ENCODE data around the gene SLC22A31. TPM values are rescaled to one million over a fixed set of nuclear protein-coding genes. Genes with fewer than 3 reads are reported as not detected.

Gene SLC22A31
- polyA plus RNA-seq, 1 of the 3 experiments (the other 2 are of a cell fraction) = 0.07 TPM

DNA sequence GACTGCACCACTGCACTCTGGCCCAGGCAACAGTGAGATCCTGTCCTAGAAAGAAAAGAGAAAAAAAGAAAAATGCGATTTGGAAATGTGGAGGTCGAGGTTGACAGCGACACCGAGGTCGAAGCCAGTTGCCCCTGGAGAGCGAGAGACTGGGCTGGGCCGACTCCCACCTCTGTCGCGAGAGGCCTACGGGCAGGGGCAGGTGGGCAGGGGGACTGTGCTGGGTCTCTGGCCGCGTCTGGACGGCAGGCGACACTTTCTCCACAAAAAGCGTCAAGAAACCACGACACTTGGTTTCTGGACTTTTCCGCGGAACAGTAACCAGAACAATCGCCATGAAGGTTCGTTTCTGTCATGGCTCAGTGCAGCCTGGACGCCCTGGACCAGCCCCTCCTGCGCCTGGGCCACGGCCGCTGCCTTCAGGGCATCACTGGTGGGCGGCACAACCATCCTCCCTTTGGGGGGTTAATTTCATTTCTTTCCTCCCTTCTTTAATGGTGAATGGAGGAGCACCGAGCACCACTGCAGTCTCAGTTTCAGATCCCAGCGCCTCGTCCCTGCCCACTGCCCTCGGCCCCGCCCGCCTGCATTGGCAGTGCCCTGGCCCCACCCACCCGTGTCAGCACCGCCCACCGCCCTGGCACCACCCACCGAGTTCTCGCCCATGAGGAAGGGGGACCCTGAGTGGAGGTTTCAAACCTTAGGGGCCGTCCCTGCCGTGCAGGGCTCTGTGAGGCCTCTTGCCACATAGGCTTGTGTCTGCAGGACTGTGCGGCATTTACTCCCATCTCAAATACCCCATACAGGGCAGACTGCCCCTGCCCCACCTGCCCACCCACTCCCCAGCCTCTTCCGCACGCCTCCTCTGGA is 47.3 kb downstream of the SLC22A31 start:
- POLR2A ChIA-PET = no interaction called here
- WGBS (ENCODE audit: low lambda C conversion rate) = 93% methylated on average over 36 of the region's 41 CpGs
- CTCF ChIA-PET = no interaction called here
- H3K4me3 ChIP-seq (ENCODE audit: low read depth in 2 of 2, low read length in 1 of 2) = no peak overlapping the region
- peaks cover 0 to 59% of the 10 kb centered on the region in 2 experiments; a peak in 1 of 4 replicates for H3K4me1 ChIP-seq (ENCODE audit: control insufficient read depth in 1 of 2, insufficient read depth in 2 of 2, low read depth in 1 of 2, low read length in 1 of 2)
- no peaks in the 10 kb centered on the region for H4K20me1 ChIP-seq (ENCODE audit: insufficient read depth)
- no peaks in the 10 kb centered on the region for H3K27me3 ChIP-seq (ENCODE audit: insufficient read depth)
- H3K9me3 ChIP-seq = no peaks in the 10 kb centered on the region
- H3K9ac ChIP-seq = no peak overlapping the region
- H3K4me2 ChIP-seq = no peak overlapping the region
- peaks cover 11% of the 10 kb centered on the region for H3F3A ChIP-seq (replicated peaks; ENCODE audit: insufficient read depth)
- no peak overlapping the region for H2AFZ ChIP-seq (ENCODE audit: low read depth)
- peak overlapping the region in 1 of 2 experiments; percentile 1; a peak in 1 of 4 replicates for H3K27ac ChIP-seq (ENCODE audit: low read depth in 2 of 2, low read length in 1 of 2)
- DNase-seq = no peak
- TF ChIP-seq EP300 (IDR thresholded peaks at IDR 0.05; ENCODE audit: borderline replicate concordance in 1 of 2, low read depth in 1 of 2, low read length in 1 of 2) (no peak), YY1 (IDR thresholded peaks at IDR 0.05; ENCODE audit: low read depth) (no peak), JUND (IDR thresholded peaks at IDR 0.05) (no peak), PBX3 (IDR thresholded peaks at IDR 0.05) (no peak), EZH2phosphoT487 (IDR thresholded peaks at IDR 0.05; ENCODE audit: borderline replicate concordance, low read depth) (no peak), TCF12 (IDR thresholded peaks at IDR 0.05) (no peak), TAF1 (IDR thresholded peaks at IDR 0.05; ENCODE audit: borderline replicate concordance, low read depth, low read length) (no peak), ELF1 (IDR thresholded peaks at IDR 0.05) (no peak), REST (IDR thresholded peaks at IDR 0.05; ENCODE audit: low read depth, low read length) (no peak), RCOR1 (IDR thresholded peaks at IDR 0.05; ENCODE audit: low read length) (no peak), MEF2A (IDR thresholded peaks at IDR 0.05; ENCODE audit: borderline replicate concordance, low read depth) (no peak)
- TF ChIP-seq, protein P1, sequence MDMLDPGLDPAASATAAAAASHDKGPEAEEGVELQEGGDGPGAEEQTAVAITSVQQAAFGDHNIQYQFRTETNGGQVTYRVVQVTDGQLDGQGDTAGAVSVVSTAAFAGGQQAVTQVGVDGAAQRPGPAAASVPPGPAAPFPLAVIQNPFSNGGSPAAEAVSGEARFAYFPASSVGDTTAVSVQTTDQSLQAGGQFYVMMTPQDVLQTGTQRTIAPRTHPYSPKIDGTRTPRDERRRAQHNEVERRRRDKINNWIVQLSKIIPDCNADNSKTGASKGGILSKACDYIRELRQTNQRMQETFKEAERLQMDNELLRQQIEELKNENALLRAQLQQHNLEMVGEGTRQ (IDR thresholded peaks at IDR 0.05; ENCODE audit: borderline replicate concordance, low read depth, low read length) = no peak
- peaks cover 0 to 14% of the 10 kb centered on the region in 2 experiments for H3K36me3 ChIP-seq (replicated peaks in 1 of 2; ENCODE audit: control insufficient read depth in 1 of 2, insufficient read depth in 2 of 2, low read length in 1 of 2)
- no peaks in the 10 kb centered on the region for H3K9me2 ChIP-seq
- no peaks in the 10 kb centered on the region for H3K79me2 ChIP-seq (ENCODE audit: insufficient read depth)

Data from SK-N-SH (cell line).